Measurements from ENCODE around the gene LDB2. TPM values are rescaled to one million over a fixed set of nuclear protein-coding genes. Genes with fewer than 3 reads are reported as not detected.

The LDB2 gene
- total RNA-seq, 1 experiment from 2014 or later = not detected

DNA sequence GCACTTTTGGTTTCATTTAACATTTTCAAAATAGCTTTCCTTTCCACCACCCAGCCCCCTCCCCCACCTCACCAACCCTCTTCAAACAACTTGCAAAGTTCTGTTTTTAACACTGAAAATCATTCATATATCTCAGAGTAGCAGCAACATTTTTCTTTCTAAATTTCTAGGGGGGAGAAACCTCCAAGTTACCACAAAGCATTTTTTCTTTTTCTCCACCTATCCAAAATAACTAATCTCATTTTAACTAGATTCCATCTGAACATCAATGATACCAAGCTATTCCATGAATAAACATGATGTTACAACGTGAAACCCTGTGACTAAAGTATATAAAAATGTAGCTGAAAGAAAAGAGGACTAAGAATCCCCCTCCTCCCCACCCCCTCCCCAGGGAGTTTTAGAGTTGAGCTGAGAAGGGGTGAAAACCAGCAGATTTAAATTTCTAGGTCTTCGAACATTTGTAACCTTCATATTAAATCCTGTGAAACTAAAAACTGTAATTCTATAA lies 5.2 kb downstream of the LDB2 start:
- Mint-ChIP-seq H3K27me3 (ENCODE audit: unreplicated experiment) (peaks cover 5% of the 10 kb centered on the region), H3K4me1 (ENCODE audit: low read depth, unreplicated experiment) (no peaks in the 10 kb centered on the region), H3K9me3 (ENCODE audit: low read depth, unreplicated experiment) (no peaks in the 10 kb centered on the region), H3K36me3 (ENCODE audit: insufficient read depth, unreplicated experiment) (no peaks in the 10 kb centered on the region), H3K4me3 (ENCODE audit: low read depth, unreplicated experiment) (no peak overlapping the region), H3K27ac (ENCODE audit: unreplicated experiment) (no peak overlapping the region)
- TF ChIP-seq, protein P1, sequence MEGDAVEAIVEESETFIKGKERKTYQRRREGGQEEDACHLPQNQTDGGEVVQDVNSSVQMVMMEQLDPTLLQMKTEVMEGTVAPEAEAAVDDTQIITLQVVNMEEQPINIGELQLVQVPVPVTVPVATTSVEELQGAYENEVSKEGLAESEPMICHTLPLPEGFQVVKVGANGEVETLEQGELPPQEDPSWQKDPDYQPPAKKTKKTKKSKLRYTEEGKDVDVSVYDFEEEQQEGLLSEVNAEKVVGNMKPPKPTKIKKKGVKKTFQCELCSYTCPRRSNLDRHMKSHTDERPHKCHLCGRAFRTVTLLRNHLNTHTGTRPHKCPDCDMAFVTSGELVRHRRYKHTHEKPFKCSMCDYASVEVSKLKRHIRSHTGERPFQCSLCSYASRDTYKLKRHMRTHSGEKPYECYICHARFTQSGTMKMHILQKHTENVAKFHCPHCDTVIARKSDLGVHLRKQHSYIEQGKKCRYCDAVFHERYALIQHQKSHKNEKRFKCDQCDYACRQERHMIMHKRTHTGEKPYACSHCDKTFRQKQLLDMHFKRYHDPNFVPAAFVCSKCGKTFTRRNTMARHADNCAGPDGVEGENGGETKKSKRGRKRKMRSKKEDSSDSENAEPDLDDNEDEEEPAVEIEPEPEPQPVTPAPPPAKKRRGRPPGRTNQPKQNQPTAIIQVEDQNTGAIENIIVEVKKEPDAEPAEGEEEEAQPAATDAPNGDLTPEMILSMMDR (IDR thresholded peaks at IDR 0.05; ENCODE audit: unreplicated experiment) = no peak
- CTCF ChIA-PET = no interaction called here
- BruUV-seq (replicated peaks) = no TSS peak
- DNase-seq = no peak
- intact Hi-C loops (cut with micrococcal nuclease; ENCODE audit: unreplicated experiment) = no loop called here

DNA sequence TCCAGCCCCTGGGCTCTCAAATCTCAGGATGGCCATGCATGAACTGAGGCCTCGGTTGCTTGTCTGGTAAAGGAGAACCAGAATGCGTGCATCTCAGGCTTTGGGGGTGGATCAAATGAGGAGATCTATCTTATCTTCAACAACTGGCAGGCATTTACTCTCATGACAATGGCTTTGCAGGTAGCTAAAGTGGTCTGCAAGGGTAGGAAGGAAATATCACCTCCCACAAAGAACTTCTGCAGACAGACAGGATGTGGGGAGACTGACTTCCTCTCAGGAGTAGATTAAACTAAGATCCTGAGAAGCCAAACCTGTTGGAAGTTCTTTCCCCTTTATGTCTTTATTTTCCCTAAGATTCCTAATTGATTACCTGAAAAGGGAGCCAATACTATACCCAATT lies 7.8 kb downstream of the LDB2 start:
- TF ChIP-seq, protein P1 (IDR thresholded peaks at IDR 0.05; ENCODE audit: unreplicated experiment) = no peak
- CTCF ChIA-PET = no interaction called here
- DNase-seq = no peak
- BruUV-seq (replicated peaks) = no TSS peak
- no peaks in the 10 kb centered on the region for H3K27me3 Mint-ChIP-seq (ENCODE audit: unreplicated experiment)
- H3K4me3 Mint-ChIP-seq (ENCODE audit: low read depth, unreplicated experiment) = no peak overlapping the region
- H3K27ac Mint-ChIP-seq (ENCODE audit: unreplicated experiment) = no peak overlapping the region
- H3K36me3 Mint-ChIP-seq (ENCODE audit: insufficient read depth, unreplicated experiment) = no peaks in the 10 kb centered on the region
- H3K9me3 Mint-ChIP-seq (ENCODE audit: low read depth, unreplicated experiment) = no peaks in the 10 kb centered on the region
- no peaks in the 10 kb centered on the region for H3K4me1 Mint-ChIP-seq (ENCODE audit: low read depth, unreplicated experiment)
- intact Hi-C loops (cut with micrococcal nuclease; ENCODE audit: unreplicated experiment) = no loop called here

DNA sequence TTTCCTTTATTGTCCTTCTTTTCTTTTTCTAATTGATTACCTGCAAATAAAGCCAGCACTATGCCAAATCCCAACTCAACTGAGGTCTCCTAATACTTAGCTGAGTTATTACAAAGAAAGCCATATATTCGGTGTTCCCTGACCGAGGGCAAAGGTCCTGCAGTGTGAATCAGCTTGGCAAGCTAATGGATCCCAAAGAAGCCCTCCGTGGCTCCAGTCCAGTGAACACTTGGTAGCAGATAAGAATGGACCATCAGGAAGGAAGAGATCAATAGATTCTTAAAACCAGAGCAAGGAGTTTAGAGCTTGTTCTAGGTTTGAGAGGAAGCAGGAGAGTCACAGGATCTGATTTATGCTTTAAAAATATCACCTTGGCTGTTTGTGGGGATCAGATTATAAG lies 8.5 kb downstream of the LDB2 start:
- TF ChIP-seq, protein P1 (IDR thresholded peaks at IDR 0.05; ENCODE audit: unreplicated experiment) = no peak
- Mint-ChIP-seq H3K27ac (ENCODE audit: unreplicated experiment) (no peak overlapping the region), H3K4me1 (ENCODE audit: low read depth, unreplicated experiment) (no peaks in the 10 kb centered on the region), H3K27me3 (ENCODE audit: unreplicated experiment) (no peaks in the 10 kb centered on the region), H3K36me3 (ENCODE audit: insufficient read depth, unreplicated experiment) (no peaks in the 10 kb centered on the region), H3K9me3 (ENCODE audit: low read depth, unreplicated experiment) (no peaks in the 10 kb centered on the region), H3K4me3 (ENCODE audit: low read depth, unreplicated experiment) (no peak overlapping the region)
- no peak for DNase-seq
- intact Hi-C loops (cut with micrococcal nuclease; ENCODE audit: unreplicated experiment) = no loop called here
- CTCF ChIA-PET = no interaction called here
- no TSS peak for BruUV-seq (replicated peaks)

GRCh38 chr4:16887887-16888286 lies 10.6 kb downstream of the LDB2 start:
- Mint-ChIP-seq H3K4me1 (ENCODE audit: low read depth, unreplicated experiment) (no peaks in the 10 kb centered on the region), H3K27ac (ENCODE audit: unreplicated experiment) (no peak overlapping the region), H3K27me3 (ENCODE audit: unreplicated experiment) (no peaks in the 10 kb centered on the region), H3K9me3 (ENCODE audit: low read depth, unreplicated experiment) (peaks cover 3% of the 10 kb centered on the region), H3K36me3 (ENCODE audit: insufficient read depth, unreplicated experiment) (no peaks in the 10 kb centered on the region), H3K4me3 (ENCODE audit: low read depth, unreplicated experiment) (no peak overlapping the region)
- TF ChIP-seq, protein P1 (IDR thresholded peaks at IDR 0.05; ENCODE audit: unreplicated experiment) = no peak
- DNase-seq = no peak
- intact Hi-C loops (cut with micrococcal nuclease; ENCODE audit: unreplicated experiment) = no loop called here
- CTCF ChIA-PET = no interaction called here
- BruUV-seq (replicated peaks) = no TSS peak

Measured in Calu3 (cell line).